ENCODE data around the gene SHTN1. TPM values are rescaled to one million over a fixed set of nuclear protein-coding genes. Genes with fewer than 3 reads are reported as not detected.

Gene SHTN1
- total RNA-seq, 1 donor from 2014 or later, result 106 TPM

GRCh38 chr10:117002206-117002605 is 2.8 kb downstream of the SHTN1 start:
- TF ChIP-seq CTCF (IDR thresholded peaks at IDR 0.05; ENCODE audit: unreplicated experiment), result no peak
- H3K27me3 Mint-ChIP-seq (ENCODE audit: unreplicated experiment), result peaks cover 5% of the 10 kb centered on the region
- H3K4me3 Mint-ChIP-seq (ENCODE audit: unreplicated experiment), result no peak overlapping the region
- H3K9me3 Mint-ChIP-seq (ENCODE audit: unreplicated experiment), result no peaks in the 10 kb centered on the region
- DNase-seq (ENCODE audit: low spot score), result no peak
- H3K27ac Mint-ChIP-seq (ENCODE audit: unreplicated experiment), result no peak overlapping the region
- peaks cover 12% of the 10 kb centered on the region for H3K36me3 Mint-ChIP-seq (ENCODE audit: low read depth, unreplicated experiment)
- H3K4me1 Mint-ChIP-seq (ENCODE audit: unreplicated experiment), result peaks cover 45% of the 10 kb centered on the region

- no peak for TF ChIP-seq CTCF (IDR thresholded peaks at IDR 0.05; ENCODE audit: unreplicated experiment)
- Mint-ChIP-seq H3K4me1 (ENCODE audit: unreplicated experiment) (peaks cover 53% of the 10 kb centered on the region), H3K27ac (ENCODE audit: unreplicated experiment) (no peak overlapping the region), H3K27me3 (ENCODE audit: unreplicated experiment) (peaks cover 5% of the 10 kb centered on the region), H3K9me3 (ENCODE audit: unreplicated experiment) (no peaks in the 10 kb centered on the region), H3K4me3 (ENCODE audit: unreplicated experiment) (no peak overlapping the region), H3K36me3 (ENCODE audit: low read depth, unreplicated experiment) (peaks cover 12% of the 10 kb centered on the region)
- no peak for DNase-seq (ENCODE audit: low spot score)
These were observed 3.8 kb downstream of the SHTN1 start for GRCh38 chr10:117001144-117001543.

- H3K4me1 Mint-ChIP-seq (ENCODE audit: unreplicated experiment), result peaks cover 53% of the 10 kb centered on the region
- H3K27me3 Mint-ChIP-seq (ENCODE audit: unreplicated experiment), result peaks cover 5% of the 10 kb centered on the region
- no peak for DNase-seq (ENCODE audit: low spot score)
- no peak overlapping the region for H3K27ac Mint-ChIP-seq (ENCODE audit: unreplicated experiment)
- no peak for TF ChIP-seq CTCF (IDR thresholded peaks at IDR 0.05; ENCODE audit: unreplicated experiment)
- H3K9me3 Mint-ChIP-seq (ENCODE audit: unreplicated experiment), result no peaks in the 10 kb centered on the region
- no peak overlapping the region for H3K4me3 Mint-ChIP-seq (ENCODE audit: unreplicated experiment)
- H3K36me3 Mint-ChIP-seq (ENCODE audit: low read depth, unreplicated experiment), result peaks cover 9% of the 10 kb centered on the region
These were observed 4.4 kb downstream of the SHTN1 start for GRCh38 chr10:117000580-117000979.

- H3K27me3 Mint-ChIP-seq (ENCODE audit: unreplicated experiment), result no peaks in the 10 kb centered on the region
- H3K36me3 Mint-ChIP-seq (ENCODE audit: low read depth, unreplicated experiment), result peaks cover 9% of the 10 kb centered on the region
- no peaks in the 10 kb centered on the region for H3K9me3 Mint-ChIP-seq (ENCODE audit: unreplicated experiment)
- H3K27ac Mint-ChIP-seq (ENCODE audit: unreplicated experiment), result no peak overlapping the region
- no peak for DNase-seq (ENCODE audit: low spot score)
- no peak overlapping the region for H3K4me3 Mint-ChIP-seq (ENCODE audit: unreplicated experiment)
- TF ChIP-seq CTCF (IDR thresholded peaks at IDR 0.05; ENCODE audit: unreplicated experiment), result no peak
- peaks cover 52% of the 10 kb centered on the region for H3K4me1 Mint-ChIP-seq (ENCODE audit: unreplicated experiment)
These were observed 6.8 kb downstream of the SHTN1 start for GRCh38 chr10:116998172-116998571.

GRCh38 chr10:116997015-116997414 is 8.0 kb downstream of the SHTN1 start:
- H3K27me3 Mint-ChIP-seq (ENCODE audit: unreplicated experiment), result peaks cover 1% of the 10 kb centered on the region
- H3K27ac Mint-ChIP-seq (ENCODE audit: unreplicated experiment), result peak overlapping the region; percentile 19
- peaks cover 12% of the 10 kb centered on the region for H3K36me3 Mint-ChIP-seq (ENCODE audit: low read depth, unreplicated experiment)
- no peaks in the 10 kb centered on the region for H3K9me3 Mint-ChIP-seq (ENCODE audit: unreplicated experiment)
- no peak overlapping the region for H3K4me3 Mint-ChIP-seq (ENCODE audit: unreplicated experiment)
- TF ChIP-seq CTCF (IDR thresholded peaks at IDR 0.05; ENCODE audit: unreplicated experiment), result no peak
- H3K4me1 Mint-ChIP-seq (ENCODE audit: unreplicated experiment), result peaks cover 49% of the 10 kb centered on the region
- DNase-seq (ENCODE audit: low spot score), result no peak
